GM10266 (cell line): ENCODE measurements around the gene DAPK3.
"Not testable (repeated sequence)": the region's sequence is repeated elsewhere in the genome, so short reads cannot be mapped to it uniquely, and the experiment has no call there.

Source experiments
- DNase-seq: peaks from one replicate; pipeline ENCODE4 v3.0.0; 2012; ENCODE audit errors: extremely low spot score
- TF ChIP-seq, protein P1 (sequence below): IDR thresholded peaks from 2 replicates; pipeline ENCODE4 v1.5.1; 2012; ENCODE audit warnings: mild to moderate bottlenecking, low read depth; ENCODE audit not compliant: control insufficient read depth, insufficient read depth; ENCODE audit errors: missing control alignments

Gene DAPK3

DNA sequence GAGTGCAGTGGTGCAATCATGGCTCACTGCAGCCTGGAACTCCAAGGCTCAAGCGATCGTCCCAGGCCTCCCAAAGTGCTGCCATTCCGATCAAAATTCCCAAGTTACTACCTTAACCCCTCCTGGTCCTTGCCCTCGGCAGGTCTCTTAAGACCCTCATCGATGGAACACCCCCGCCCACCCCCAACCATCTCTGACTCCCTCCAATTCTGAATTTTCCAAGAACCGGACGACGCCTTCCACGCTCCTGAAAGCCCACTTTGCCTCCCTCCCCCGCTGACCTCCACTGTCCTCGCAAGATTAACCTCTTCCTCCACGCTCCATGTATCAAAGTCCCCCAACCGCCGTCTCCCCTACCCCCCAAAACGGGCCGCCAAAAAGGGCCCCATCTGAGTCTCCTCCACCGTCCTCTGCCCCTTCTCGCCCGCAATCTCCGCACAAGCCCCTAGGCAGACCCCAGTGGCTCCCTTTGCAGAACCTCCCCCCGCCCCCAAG lies 539 bp downstream of the DAPK3 start:
- TF ChIP-seq, protein P1, sequence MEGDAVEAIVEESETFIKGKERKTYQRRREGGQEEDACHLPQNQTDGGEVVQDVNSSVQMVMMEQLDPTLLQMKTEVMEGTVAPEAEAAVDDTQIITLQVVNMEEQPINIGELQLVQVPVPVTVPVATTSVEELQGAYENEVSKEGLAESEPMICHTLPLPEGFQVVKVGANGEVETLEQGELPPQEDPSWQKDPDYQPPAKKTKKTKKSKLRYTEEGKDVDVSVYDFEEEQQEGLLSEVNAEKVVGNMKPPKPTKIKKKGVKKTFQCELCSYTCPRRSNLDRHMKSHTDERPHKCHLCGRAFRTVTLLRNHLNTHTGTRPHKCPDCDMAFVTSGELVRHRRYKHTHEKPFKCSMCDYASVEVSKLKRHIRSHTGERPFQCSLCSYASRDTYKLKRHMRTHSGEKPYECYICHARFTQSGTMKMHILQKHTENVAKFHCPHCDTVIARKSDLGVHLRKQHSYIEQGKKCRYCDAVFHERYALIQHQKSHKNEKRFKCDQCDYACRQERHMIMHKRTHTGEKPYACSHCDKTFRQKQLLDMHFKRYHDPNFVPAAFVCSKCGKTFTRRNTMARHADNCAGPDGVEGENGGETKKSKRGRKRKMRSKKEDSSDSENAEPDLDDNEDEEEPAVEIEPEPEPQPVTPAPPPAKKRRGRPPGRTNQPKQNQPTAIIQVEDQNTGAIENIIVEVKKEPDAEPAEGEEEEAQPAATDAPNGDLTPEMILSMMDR, result no peak
- no peak for DNase-seq

DNA sequence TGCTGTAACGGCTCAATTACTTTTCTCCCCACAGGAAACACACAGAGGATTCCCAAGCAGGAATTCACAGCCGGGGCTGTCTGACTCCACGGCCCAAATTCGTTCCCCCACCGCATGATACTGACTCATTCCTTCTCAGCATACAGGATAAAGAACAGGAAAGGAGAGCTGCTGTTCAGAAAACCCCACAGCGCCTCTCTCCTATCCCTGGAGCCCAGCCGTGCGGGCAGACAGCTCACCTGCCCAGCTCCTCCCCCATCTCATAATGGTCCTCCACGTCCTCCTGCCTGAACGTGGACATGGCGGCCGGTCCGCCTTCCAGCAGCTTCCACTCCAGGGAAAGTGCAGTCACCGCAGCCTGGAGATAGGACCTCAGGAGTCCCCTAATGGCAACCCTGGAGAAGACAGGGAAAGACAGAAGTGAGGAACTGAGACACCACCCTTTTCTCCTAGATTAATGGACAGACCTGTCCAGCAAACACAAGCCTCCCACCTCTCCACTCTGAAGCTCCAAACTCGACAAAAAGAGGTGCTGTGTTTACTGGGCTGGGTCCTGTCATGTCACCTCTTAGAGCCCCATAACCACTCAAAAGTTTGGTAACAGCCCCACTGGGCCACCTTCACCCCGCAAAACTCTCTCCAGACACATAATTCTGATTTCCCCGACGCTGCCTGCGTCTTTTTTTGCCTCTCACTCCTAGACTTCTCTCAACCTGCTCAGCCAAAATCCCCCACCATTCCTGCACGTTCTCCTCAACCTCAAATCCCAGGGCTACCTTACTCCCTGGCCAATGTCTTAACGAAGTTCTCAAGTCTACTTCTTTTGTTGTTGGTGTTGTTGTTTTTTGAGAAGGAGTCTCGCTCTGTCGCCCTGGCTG lies 1.2 kb downstream of the DAPK3 start:
- no peak for DNase-seq
- TF ChIP-seq, protein P1, result no peak

DNA sequence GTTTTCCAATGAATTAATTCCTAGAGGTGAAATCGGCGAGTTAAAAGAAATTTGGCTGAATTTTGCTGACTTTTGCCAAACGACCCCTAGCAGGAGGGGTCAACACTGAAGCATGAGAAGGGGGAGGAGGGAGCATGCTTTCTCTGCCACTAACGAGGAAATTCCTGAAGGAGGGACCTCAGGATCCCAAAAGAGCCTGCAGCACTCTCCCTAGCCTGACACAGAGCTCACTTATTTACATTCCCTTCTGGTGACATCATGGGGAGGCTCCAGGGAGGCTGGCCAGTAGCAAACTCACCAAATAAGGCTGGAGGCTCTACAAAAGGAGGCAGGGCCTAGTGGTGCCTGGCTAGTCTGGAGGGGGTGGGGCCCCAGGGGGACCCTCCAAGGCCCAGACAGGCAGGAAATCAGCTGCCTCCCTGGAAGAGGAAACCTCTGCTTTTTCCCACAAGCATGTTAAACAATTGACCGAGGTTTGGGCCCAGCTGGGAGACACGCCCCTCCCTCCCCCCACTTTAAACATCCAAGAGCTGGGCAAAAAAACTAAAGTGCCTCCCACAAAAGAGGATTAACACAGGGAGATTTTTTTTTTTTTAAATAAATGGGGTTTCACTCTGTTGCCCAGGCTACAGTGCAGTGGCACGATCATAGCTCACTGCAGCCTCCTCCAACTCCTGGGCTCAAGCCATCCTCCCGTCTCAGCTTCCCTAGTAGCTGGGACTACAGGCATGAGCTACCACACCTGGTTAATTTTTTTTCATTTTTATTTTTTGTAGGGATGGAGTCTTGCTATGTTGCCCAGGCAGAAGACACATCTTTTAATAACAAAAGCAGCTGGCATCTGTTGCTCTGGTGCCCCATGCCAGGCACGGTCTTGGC lies 2.1 kb downstream of the DAPK3 start:
- no peak for DNase-seq
- TF ChIP-seq, protein P1, result no peak

DNA sequence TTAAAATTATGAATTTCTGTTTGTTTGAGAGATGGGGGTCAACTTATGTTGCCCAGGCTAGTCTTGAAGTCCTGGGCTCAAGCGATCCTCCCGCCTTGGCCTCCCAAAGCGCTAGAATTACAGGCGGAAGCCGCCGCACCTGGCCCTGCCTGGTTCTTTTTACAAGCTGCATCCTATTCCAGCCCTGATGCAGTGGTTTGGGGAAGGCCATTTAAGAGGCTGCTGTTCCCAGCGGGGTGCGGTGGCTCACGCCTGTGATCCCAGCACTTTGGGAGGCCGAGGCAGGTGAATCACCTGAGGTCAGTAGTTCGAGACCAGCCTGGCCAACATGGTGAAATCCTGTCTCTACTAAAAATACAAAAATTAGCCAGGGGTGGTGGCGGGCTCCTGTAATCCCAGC lies 2.9 kb downstream of the DAPK3 start:
- DNase-seq, result not testable (repeated sequence)

DNA sequence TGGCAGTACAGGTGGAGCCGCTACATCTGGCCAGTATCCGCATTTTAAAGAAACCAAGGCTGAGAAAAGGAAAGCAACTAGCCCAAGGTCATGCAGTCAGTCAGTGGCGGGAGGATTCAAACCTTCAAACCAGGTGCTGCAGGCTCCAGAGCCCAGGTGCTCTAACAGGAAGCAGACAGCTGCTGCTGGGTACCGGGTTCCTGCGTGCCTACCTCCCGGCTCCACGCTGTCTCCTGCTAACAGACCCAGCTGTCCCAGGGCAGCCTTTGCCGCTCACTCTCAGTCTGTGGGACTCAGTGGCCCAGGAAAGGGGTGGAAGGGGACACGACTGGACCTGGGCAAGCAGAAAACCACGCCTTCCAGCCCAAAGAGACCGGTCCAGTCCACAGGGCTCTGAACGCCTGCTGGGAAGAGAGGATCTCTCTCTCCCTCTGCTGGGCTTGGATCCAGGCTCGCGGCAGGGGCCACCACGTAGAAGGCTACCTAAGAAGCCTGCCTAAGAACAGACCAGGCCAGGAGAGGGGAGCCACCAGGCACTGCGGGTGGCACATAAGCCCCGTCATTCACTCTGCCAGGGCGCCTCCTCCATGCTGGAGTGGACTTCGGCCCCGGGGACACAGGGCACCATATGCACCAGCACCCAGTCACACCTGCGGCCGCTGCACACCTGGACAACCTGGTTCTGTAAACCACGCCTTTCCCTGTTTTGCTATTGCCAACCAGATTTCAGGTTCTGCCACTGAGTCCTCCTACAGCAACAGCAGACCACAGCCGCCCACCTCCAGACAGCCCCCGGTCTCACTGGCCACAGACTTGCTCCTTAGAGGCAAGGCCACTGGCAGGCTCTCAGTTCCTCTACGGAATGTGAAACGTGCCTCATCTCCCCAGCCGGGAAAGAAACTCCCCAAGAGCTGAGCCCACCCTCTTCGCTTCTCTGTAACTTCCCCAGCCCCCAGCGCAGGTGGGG lies 4.6 kb downstream of the DAPK3 start:
- no peak for DNase-seq

DNA sequence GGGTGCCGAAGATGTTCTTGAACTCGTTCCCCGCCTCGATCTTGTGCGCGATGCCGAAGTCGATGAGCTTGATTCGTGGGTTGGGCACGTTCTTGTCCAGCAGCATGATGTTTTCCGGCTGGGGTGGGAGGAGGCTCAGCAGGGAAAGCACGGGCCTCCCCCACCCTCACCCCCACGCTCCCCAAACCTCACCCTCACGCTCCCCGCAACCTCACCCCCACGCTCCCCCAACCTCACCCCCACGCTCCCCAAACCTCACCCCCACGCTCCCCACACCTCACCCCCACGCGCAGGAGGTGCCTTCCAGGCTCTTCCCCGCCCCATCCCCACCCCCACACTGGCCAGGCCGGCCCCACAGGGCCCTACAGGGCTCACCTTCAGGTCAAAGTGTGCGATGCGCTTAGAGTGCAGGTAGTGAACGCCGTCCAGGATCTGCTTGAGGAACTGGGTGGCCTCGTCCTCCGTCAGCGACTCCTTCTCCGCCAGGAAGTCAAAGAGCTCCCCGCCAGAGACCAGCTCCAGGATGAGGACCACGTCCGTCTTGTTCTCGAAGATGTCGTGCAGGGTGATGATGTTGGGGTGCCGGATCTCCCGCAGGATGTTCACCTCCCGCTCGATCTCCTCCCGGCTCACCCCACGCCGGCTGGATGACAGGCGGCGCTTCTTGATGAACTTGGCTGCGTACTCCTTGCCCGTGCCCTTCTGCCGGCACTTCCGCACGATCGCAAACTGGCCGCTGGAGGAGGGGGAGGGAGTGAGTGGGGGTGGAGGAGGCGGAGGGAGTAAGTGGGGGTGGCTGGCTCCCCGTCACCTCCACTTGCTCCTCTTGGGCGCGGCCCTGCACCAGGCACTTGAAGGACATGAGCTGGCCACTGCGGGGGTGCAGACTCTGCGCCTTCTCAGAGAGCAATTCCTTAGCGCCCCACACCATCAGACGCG lies 6.4 kb downstream of the DAPK3 start:
- DNase-seq, result no peak
- TF ChIP-seq, protein P1, result no peak

More for the DNA sequence above, 4.6 kb downstream of the DAPK3 start:
- TF ChIP-seq, protein P1, result no peak
